HG03139 (cell line): ENCODE measurements around the gene TAGLN.
"Not testable (repeated sequence)": the region's sequence is repeated elsewhere in the genome, so short reads cannot be mapped to it uniquely, and the experiment has no call there.

ENCODE experiments used
- ATAC-seq: cut with Tn5 transposase; IDR thresholded peaks from one replicate; pipeline ENCODE4 v1.9.1; 2021; ENCODE audit not compliant: unreplicated experiment

TAGLN gene

GRCh38 chr11:117195258-117195657 is 3.9 kb upstream of the TAGLN start:
- ATAC-seq: no peak

DNA sequence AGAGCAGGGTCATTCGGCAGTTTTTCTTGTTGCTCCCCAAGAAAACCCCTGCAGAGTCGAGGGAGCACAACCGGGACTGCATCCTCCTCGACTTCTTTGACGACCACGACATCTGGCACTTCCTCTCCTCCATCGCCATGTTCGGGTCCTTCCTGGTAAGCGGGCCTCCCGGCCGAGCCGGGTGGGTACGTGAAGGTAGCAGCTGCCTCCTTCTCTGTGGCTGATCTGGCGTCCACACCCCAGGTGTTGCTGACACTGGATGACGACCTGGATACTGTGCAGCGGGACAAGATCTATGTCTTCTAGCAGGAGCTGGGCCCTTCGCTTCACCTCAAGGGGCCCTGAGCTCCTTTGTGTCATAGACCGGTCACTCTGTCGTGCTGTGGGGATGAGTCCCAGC is 3.4 kb upstream of the TAGLN start:
- ATAC-seq: no peak

- ATAC-seq: no peak
These were observed 2.2 kb upstream of the TAGLN start for GRCh38 chr11:117197006-117197405.

DNA sequence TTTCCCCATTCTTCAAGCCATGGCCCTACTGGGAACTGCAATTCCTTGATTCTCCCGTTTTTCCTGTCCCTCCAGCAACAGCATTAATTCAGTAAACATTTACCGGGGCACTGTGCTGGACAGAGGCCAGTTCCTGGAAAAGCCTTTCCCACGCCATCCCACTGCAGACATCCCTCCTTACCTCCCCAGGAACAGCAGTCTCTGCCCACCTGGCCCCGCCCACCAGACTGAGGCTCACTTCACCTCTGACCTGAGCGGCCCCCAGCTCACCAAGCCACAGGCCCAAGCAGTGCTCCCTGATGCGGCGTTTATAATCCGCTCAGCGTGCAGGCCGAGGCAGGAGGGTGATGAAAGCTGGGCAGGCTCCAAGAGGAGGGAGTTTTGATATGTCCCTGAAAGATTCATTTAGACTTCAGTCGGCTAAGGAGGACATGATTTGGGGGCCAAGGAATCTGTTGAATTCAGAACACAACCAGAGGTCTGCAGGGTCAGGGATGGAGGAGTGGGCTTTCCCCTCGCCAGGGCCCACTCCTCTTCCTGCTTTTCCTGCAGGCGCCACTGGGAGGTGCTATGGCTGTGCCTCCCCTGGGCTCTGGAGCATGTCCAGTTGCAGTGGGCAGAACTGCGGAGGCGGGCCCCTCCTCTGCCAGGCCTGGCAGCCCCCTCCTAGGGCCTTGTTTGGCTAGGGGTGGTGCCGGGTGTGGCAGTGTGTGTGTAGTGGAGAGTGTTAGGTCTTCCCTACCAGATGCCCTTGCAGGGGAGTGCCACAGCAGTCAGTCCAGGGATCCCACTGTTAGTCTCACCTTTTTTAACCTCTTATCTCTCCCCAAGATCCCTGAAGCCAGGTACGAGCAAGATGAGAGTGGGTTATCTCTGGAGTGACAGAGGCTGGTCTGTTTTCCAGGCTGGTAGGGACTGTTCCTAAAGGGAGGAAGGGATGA is 1.4 kb upstream of the TAGLN start:
- no peak for ATAC-seq

DNA sequence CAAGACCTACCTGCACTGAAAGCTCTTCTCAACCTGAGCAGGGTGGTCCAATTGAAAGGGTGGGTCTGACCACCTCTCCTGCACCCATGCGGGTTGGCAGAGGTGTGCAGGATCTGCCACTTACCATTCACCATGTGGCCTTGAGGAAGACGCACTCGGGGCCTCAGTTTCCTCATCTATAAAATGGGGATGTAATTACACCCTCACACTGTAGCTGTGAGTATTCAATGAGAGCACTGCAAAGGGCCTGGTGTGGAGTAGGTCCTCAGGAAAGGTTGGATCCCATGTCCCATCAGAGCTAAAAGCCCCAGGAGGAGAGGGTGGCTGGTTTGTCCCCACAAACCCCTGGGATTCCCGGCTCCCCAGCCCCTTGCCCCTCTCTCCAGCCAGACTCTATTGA is 557 bp upstream of the TAGLN start:
- no peak for ATAC-seq

GRCh38 chr11:117199916-117200812 is 994 bp downstream of the TAGLN start:
- ATAC-seq: no peak

DNA sequence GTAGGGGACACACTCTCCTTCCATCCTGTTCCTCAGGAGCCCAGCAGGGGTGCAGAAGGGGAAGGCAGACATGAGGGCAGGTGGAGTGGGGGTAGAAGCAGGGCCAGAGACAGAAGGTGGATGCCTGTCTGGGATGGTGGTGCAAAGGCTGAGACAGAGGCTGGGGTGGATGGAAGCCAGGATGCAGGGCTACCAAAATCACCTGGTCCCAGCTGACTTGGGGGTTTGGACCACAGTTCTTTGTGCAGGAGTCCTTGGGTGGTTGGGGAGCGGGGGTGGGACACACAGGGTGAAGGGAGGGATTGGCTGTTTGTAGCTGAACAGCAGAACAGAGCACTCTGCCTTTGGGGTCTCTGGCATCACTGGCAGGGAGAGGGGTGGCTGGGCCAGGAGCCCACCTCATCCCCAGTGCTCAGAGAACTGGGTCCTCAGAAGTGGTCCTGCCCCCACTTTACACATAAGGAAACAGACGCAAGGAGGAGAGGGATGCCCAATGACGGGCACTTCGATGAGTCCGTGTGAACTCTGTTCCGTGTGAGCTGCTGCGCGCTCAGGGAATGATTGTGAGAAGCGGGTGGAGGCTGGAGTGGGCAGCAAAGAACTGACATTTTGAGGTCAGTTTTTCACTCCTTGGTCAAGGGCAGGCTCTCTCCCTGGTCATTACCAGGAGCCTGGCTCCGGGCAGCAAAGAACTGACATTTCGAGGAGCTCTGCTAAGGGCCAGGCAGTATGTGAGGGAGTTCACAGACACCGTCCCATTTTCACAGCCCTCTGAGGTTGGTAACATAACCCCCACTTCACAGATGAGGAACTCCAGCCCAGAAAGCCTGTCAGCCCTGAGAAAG is 1.9 kb downstream of the TAGLN start:
- no peak for ATAC-seq

GRCh38 chr11:117201658-117202305 is 2.6 kb downstream of the TAGLN start:
- ATAC-seq: no peak

GRCh38 chr11:117202386-117203068 is 3.4 kb downstream of the TAGLN start:
- ATAC-seq: no peak

- no peak for ATAC-seq
These were observed 3.9 kb downstream of the TAGLN start for GRCh38 chr11:117203069-117203407.

DNA sequence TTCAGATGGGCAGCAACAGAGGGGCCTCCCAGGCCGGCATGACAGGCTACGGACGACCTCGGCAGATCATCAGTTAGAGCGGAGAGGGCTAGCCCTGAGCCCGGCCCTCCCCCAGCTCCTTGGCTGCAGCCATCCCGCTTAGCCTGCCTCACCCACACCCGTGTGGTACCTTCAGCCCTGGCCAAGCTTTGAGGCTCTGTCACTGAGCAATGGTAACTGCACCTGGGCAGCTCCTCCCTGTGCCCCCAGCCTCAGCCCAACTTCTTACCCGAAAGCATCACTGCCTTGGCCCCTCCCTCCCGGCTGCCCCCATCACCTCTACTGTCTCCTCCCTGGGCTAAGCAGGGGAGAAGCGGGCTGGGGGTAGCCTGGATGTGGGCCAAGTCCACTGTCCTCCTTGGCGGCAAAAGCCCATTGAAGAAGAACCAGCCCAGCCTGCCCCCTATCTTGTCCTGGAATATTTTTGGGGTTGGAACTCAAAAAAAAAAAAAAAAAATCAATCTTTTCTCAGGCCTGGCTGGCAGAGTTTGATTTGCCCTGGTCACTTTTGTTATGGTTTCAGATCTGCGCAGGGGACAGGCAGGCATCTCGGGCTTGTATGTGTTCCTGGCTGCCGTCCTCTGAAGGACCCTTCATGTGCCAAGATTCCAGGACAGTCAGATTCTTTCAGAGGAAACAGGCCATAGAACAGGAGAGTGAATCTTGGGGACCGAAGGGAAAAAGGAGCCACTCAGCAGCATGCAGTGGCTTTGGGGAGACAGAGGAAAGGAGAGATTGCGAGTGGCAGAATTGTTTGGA is 5.3 kb downstream of the TAGLN start:
- ATAC-seq: no peak

DNA sequence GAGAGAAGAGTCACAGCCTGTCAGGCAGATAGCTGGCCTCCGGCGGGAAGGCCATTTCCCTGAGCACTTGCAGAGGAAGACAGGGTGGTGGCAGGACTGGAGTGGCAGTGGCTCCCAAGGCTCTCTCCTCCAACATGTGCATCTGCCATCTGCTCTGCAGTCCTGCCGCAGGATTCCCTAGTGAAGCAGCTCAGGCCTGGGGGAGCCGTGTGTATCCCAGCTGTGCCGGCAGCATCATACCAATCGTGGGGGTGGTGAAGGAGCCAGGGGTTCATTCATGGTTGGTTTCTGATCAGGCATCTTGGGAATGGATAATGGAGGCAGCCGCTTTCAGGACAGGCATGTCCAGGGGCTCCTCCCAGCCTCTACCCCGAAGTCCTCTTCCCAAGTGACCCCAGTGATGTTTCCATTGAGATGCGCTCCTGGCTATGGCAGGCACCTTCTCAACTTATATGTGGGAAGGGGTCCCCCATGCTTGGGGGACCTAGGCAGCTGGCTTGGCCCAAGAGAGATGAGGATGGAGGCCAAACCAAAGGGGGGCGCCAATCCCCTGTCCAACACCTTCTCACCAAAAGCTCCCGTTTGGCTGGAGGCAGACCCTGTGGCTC is 6.1 kb downstream of the TAGLN start:
- ATAC-seq: no peak

- ATAC-seq: not testable (repeated sequence)
These were observed 6.9 kb downstream of the TAGLN start for GRCh38 chr11:117206111-117206510.

- not testable (repeated sequence) for ATAC-seq
These were observed 7.7 kb downstream of the TAGLN start for GRCh38 chr11:117206859-117207258.

DNA sequence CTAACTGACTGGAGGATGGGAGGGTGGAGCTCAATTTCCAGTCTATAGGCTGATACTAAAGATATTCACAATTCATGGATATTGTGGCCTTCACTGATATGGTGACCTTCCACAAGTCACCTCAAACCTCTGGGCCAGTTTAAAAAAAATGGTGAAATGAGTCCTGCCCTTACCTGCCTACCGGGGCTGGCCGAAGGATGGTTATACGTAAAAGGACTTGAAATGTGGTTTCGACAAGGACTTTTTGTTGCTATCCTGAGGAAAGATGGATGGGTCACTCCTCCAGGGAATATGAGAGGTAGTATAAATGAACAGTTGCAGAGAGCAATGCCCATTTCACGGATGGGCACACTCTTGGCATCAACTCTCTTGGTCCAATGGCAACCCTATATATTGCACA is 8.3 kb downstream of the TAGLN start:
- not testable (repeated sequence) for ATAC-seq

- ATAC-seq: not testable (repeated sequence)
These were observed 9.5 kb downstream of the TAGLN start for GRCh38 chr11:117208710-117209109.

GRCh38 chr11:117209351-117210125 is 10.4 kb downstream of the TAGLN start:
- ATAC-seq: not testable (repeated sequence)

- ATAC-seq: no peak
These were observed 11.4 kb downstream of the TAGLN start for GRCh38 chr11:117210620-117211019.
